ENCODE measurements around the gene DNAH2. TPM values are rescaled to one million over a fixed set of nuclear protein-coding genes. Genes with fewer than 3 reads are reported as not detected.

Gene DNAH2
- total and polyA plus RNA-seq, 2 of the 13 experiments (the other 11 are each of a cell fraction or from before 2014, with no cell fraction given), result not detected

DNA sequence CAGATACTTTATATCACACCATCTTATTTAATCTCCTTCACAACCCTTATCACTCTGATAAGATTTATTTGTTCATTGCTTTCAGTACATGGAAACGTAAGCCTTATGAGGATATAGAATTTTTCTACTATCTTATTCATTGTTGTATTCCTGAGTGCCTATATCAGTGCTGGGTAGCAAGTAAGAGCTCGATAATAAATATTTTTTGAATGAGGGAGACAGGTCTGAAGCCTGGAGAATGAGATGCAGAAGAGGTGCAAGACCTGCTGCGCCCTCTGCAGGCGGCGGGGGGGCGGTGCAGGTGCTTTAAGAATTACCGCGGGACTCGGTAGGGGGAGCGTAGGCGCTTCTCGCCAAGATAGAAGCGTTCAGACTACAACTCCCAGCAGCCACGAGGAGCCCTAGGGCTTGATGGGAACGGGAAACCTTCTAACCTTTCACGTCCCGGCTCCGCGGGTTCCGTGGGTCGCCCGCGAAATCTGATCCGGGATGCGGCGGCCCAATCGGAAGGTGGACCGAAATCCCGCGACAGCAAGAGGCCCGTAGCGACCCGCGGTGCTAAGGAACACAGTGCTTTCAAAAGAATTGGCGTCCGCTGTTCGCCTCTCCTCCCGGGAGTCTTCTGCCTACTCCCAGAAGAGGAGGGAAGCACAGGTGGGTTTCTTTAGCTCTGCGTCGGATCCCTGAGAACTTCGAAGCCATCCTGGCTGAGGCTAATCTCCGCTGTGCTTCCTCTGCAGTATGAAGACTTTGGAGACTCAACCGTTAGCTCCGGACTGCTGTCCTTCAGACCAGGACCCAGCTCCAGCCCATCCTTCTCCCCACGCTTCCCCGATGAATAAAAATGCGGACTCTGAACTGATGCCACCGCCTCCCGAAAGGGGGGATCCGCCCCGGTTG, 29.4 kb upstream of the DNAH2 start, which contains the start of gene WRAP53 (continued):
- TF ChIP-seq, protein P1, sequence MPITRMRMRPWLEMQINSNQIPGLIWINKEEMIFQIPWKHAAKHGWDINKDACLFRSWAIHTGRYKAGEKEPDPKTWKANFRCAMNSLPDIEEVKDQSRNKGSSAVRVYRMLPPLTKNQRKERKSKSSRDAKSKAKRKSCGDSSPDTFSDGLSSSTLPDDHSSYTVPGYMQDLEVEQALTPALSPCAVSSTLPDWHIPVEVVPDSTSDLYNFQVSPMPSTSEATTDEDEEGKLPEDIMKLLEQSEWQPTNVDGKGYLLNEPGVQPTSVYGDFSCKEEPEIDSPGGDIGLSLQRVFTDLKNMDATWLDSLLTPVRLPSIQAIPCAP (CRISPR knock-in tag; IDR thresholded peaks at IDR 0.05; ENCODE audit: low read depth), result no peak
- TF ChIP-seq ZNF749 (CRISPR knock-in tag; IDR thresholded peaks at IDR 0.05; ENCODE audit: borderline replicate concordance) (no peak), CREM (IDR thresholded peaks at IDR 0.05) (peak; percentile 92), CREM (CRISPR knock-in tag; IDR thresholded peaks at IDR 0.05) (no peak), ZNF281 (CRISPR knock-in tag; IDR thresholded peaks at IDR 0.05; ENCODE audit: borderline replicate concordance) (no peak), U2AF2 (IDR thresholded peaks at IDR 0.05; ENCODE audit: low read depth, low read length) (no peak), ZNF292 (CRISPR knock-in tag; IDR thresholded peaks at IDR 0.05; ENCODE audit: borderline replicate concordance, low read depth) (no peak), MYPOP (CRISPR knock-in tag; IDR thresholded peaks at IDR 0.05) (peak; percentile 45; the same call in 1 of the 2 replicates), RFX1 (IDR thresholded peaks at IDR 0.05) (peak; percentile 64; the same call in 1 of the 2 replicates), ERF (CRISPR knock-in tag; IDR thresholded peaks at IDR 0.05) (peak; percentile 66), SETDB1 (CRISPR knock-in tag; IDR thresholded peaks at IDR 0.05; ENCODE audit: borderline replicate concordance) (no peak), MLLT10 (CRISPR knock-in tag; IDR thresholded peaks at IDR 0.05) (no peak), AKAP8 (CRISPR knock-in tag; IDR thresholded peaks at IDR 0.05) (no peak), ZNF747 (CRISPR knock-in tag; IDR thresholded peaks at IDR 0.05; ENCODE audit: borderline replicate concordance) (0 out of 2 replicates have a peak, but pooled peaks have one; percentile 2), SMAD9 (CRISPR knock-in tag; IDR thresholded peaks at IDR 0.05) (no peak), ZNF446 (CRISPR knock-in tag; IDR thresholded peaks at IDR 0.05) (no peak), GATAD1 (CRISPR knock-in tag; IDR thresholded peaks at IDR 0.05) (peak; percentile 88), ZNF883 (CRISPR knock-in tag; IDR thresholded peaks at IDR 0.05; ENCODE audit: not compliant biosample characterization) (peak; percentile 23), JUN (CRISPR knock-in tag; IDR thresholded peaks at IDR 0.05) (no peak), ZNF33B (CRISPR knock-in tag; IDR thresholded peaks at IDR 0.05) (no peak), SNAPC5 (CRISPR knock-in tag; IDR thresholded peaks at IDR 0.05; ENCODE audit: borderline replicate concordance) (no peak), TFDP1 (CRISPR knock-in tag; IDR thresholded peaks at IDR 0.05; ENCODE audit: borderline replicate concordance) (peak; percentile 96), ZNF766 (CRISPR knock-in tag; IDR thresholded peaks at IDR 0.05; ENCODE audit: borderline replicate concordance) (peak; percentile 51; the same call in 1 of the 2 replicates), ZNF790 (CRISPR knock-in tag; IDR thresholded peaks at IDR 0.05; ENCODE audit: borderline replicate concordance) (0 out of 2 replicates have a peak, but pooled peaks have one; percentile 27)
